ENCODE measurements around the gene C1QL4. TPM values are rescaled to one million over a fixed set of nuclear protein-coding genes. Genes with fewer than 3 reads are reported as not detected.
"Not testable (repeated sequence)": the region's sequence is repeated elsewhere in the genome, so short reads cannot be mapped to it uniquely, and the experiment has no call there.

The C1QL4 gene
- polyA plus RNA-seq, 1 donor = not detected

- not testable (repeated sequence) for DNase-seq
Measured at GRCh38 chr12:49333778-49334177, 3.2 kb downstream of the C1QL4 start.

- no peak for DNase-seq
Measured at GRCh38 chr12:49332891-49333371, 4.1 kb downstream of the C1QL4 start.

GRCh38 chr12:49332441-49332861 is 4.5 kb downstream of the C1QL4 start:
- no peak for DNase-seq

- peak; percentile 78 for DNase-seq
Measured at GRCh38 chr12:49331380-49332222, 5.4 kb downstream of the C1QL4 start.

GRCh38 chr12:49330631-49331379 is 6.2 kb downstream of the C1QL4 start:
- DNase-seq = no peak

DNA sequence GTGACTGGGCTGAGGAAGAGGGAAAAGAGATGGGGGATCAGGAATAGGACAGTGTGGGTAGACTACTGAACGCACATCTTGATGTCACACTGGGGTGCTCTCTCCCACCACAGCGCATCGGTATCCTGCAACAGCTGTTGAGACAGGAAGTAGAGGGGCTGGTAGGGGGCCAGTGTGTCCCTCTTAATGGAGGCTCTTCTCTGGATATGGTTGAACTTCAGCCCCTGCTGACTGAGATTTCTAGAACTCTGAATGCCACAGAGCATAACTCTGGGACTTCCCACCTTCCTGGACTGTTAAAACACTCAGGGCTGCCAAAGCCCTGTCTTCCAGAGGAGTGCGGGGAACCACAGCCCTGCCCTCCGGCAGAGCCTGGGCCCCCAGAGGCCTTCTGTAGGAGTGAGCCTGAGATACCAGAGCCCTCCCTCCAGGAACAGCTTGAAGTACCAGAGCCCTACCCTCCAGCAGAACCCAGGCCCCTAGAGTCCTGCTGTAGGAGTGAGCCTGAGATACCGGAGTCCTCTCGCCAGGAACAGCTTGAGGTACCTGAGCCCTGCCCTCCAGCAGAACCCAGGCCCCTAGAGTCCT is 6.9 kb downstream of the C1QL4 start:
- DNase-seq = no peak

- DNase-seq = no peak
Measured at GRCh38 chr12:49328816-49329215, 8.2 kb downstream of the C1QL4 start.

GRCh38 chr12:49327887-49328286 is 9.1 kb downstream of the C1QL4 start:
- DNase-seq = no peak

DNA sequence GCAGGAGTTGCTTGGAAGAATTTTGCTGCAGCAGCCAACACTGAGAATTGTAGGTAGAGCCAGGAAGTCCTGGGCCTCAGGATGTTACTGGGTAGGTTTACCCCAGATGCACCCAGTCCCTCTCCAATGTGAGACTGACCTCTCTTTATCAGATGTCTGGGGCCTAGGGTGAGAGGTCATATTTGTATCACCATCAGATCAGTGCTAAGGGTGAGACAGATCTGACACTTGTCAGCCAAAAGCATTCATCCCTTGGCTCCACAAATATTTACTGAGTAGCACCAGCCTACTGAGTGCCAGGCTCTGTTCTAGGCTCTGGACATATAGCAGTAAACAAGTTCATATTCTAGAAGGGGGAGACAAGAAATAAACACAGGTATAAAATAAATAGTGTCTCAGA is 9.6 kb downstream of the C1QL4 start:
- DNase-seq = no peak

- no peak for DNase-seq
Measured at GRCh38 chr12:49325606-49326005, 11.4 kb downstream of the C1QL4 start.

GRCh38 chr12:49323524-49324097 is 13.4 kb downstream of the C1QL4 start:
- DNase-seq = no peak

GRCh38 chr12:49322708-49323523 is 14.1 kb downstream of the C1QL4 start, which contains the start of gene TROAP:
Gene TROAP, plus strand, starts transcription at chr12:49323255. Its CDS starts 354 bp downstream, at chr12:49323609.
- DNase-seq = peak; percentile 98

- DNase-seq = no peak
Measured at GRCh38 chr12:49322367-49322707, 14.7 kb downstream of the C1QL4 start.

GRCh38 chr12:49320411-49321103 is 16.4 kb downstream of the C1QL4 start:
- DNase-seq = not testable (repeated sequence)

- DNase-seq = not testable (repeated sequence)
Measured at GRCh38 chr12:49317118-49317517, 19.9 kb downstream of the C1QL4 start.

GRCh38 chr12:49314811-49315210 is 22.2 kb downstream of the C1QL4 start:
- no peak for DNase-seq

DNA sequence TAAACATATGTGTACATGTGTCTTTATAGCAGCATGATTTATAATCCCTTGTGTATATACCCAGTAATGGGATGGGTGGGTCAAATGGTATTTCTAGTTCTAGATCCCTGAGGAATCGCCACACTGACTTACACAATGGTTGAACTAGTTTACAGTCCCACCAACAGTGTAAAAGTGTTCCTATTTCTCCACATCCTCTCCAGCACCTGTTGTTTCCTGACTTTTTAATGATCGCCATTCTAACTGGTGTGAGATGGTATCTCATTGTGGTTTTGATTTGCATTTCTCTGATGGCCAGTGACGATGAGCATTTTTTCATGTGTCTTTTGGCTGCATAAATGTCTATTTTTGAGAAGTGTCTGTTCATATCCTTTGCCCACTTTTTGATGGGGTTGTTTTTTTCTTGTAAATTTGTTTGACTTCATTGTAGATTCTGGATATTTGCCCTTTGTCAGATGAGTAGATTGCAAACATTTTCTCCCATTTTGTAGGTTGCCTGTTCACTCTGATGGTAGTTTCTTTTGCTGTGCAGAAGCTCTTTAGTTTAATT is 26.5 kb downstream of the C1QL4 start:
- DNase-seq = not testable (repeated sequence)

GRCh38 chr12:49309386-49309785 is 27.6 kb downstream of the C1QL4 start:
- no peak for DNase-seq

DNA sequence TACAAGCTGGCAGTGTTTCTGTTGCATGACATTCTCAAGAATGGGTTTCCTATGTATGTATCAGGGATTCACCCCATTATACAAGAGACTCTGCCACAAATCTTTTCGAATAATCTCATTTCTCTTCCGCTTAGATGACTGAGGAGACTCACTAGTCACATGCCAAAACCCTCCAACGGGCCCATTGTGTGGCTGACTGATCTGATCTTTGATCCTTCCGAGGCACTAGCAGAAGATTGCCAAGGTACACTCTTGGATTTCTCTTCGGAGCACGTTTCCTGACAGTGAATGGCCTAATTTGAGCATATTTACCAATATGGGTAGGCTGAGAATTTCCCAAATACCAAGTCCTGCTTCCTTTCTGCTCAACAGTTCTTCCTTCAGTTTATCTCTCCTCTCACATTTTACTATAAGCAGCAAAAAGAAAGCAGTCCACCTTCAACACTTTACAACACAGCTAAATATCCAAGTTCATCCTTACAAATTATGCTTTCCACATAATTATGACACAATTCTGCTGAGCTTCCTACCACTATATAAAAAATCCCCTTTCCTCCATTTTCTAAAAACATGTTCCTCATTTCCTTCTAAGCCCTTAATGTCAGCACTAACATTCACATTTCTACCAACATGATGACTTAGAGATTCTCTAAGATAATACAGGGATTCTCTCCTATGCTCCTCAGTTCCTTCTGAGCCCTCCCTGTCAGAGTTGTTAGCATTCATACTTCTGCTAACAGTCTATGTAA is 31.1 kb downstream of the C1QL4 start:
- no peak for DNase-seq

DNA sequence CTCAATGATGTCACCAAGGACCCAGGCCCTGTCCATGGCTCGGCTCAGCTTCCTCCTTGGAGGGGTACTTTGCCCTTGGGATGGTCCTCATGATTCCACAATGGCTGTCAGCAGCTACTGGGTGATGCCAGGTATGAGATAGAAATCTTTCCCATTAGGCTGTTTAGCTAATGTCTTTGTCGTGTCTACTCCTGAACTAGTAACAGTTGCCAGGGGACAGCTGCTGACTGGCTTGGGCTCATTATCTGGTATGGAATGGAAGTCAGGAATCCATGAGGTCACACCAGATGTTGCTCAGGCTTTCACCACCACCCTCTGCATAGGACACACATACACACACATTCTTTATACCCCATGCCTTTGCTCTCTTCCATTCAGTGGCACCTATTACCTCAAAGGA is 32.8 kb downstream of the C1QL4 start:
- DNase-seq = no peak

Data from hindlimb muscle (tissue), 1 donor.